PC-9 (cell line): ENCODE results near the gene PLA2G15.

Experiments
- CTCF ChIP-seq: fragments of 200-600 bp; sonication (generic); conservative IDR thresholded peaks from 2 replicates; pipeline ENCODE4 v1.6.1; 2017; ENCODE audit warnings: mixed run types, antibody characterized with exemption, mild to moderate bottlenecking, moderate library complexity
- EZH2 ChIP-seq: fragments of 200-600 bp; sonication (generic); IDR thresholded peaks from 2 replicates; pipeline ENCODE4 v1.8.0; 2017; ENCODE audit warnings: antibody characterized with exemption, low read depth

- TF ChIP-seq CTCF = no peak
- no peak for TF ChIP-seq EZH2
These were observed 29.3 kb downstream of the PLA2G15 start for GRCh38 chr16:68274441-68274840.
